ENCODE measurements around the gene WWOX.

WWOX gene

GRCh38 chr16:79066561-79066960 is 967.1 kb downstream of the WWOX start:
- DNase-seq (ENCODE audit: extremely low read depth in 1 of 2, low read depth in 1 of 2): no peak

DNA sequence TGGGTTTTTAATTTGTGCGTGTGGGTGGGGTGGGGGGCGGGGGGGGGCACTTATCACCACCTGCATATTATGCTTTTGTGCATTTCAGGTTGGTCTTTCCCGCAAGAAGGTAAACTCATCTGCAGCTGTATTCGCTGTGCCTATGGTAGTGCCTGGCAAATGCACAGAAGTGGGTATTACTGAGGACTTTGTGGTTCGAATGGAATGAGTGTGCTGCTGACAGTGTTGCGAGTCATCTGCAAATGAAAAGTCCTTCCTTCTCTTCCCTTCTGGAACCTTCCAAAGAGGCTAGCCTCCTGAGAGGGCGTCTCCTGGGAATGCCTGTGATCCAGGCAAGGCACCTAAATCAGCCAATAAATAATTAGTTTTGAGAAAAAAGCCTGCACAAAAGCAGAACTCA is 968.1 kb downstream of the WWOX start:
- no peak for DNase-seq (ENCODE audit: extremely low read depth in 1 of 2, low read depth in 1 of 2)

GRCh38 chr16:79069121-79069520 is 969.7 kb downstream of the WWOX start:
- DNase-seq (ENCODE audit: extremely low read depth in 1 of 2, low read depth in 1 of 2): no peak

DNA sequence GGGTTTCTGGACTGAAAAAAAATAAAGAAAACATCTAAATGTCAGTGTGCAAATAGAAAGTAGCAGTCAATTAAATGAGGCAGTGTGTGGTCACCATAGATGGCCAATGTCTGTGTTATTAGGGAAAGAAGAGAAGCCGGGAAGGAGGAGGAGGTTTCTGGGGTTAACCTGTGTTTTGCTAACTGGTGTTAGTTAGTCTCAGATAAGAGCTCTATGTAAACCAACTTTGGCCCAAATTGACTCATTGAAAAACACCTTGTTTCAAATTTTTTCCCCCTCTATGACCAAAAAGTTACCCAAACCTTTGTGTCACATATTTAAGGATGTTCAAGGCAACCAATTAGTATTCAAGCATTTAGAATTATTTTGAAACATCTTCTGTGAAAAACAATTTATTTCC is 970.2 kb downstream of the WWOX start:
- DNase-seq (ENCODE audit: extremely low read depth in 1 of 2, low read depth in 1 of 2): no peak

DNA sequence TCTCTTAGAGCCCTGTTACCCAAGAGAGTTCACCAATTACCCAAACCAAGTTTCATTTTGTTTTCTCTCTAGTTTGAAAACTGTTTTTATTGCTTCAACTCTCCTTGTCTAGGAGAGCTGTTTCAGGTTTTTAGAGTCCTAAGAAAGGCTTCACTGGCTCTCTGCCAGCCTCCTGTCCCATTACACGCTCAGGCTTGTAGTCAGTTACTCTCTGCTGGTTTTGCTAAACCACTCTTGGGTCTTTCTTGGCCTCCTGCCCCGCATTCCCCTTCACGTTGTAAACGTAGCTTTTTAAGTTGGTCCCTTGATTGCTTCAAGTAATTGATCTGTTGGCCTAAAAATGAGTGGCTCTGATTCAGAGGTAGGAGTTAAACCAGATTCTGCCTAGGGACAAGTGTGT is 972.0 kb downstream of the WWOX start:
- DNase-seq (ENCODE audit: extremely low read depth in 1 of 2, low read depth in 1 of 2): no peak

DNA sequence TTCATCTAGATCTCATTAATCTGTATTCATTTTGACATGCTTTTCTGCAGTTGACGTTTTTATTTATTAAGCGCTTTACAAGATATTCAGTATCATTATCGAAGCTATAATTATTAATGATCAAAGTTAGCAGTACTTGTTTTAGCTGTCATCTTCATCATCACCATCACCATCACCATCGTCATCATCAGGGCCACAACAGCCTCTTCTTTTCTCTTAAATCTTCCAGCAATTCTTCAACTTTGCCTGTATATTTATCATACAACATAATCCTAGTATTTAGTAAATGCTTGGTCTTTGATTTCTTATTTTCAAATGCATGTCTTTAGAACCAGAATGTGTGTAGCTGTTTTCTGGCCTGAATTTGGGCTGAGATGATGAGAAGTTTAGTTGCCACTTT is 973.1 kb downstream of the WWOX start:
- no peak for DNase-seq (ENCODE audit: extremely low read depth in 1 of 2, low read depth in 1 of 2)

DNA sequence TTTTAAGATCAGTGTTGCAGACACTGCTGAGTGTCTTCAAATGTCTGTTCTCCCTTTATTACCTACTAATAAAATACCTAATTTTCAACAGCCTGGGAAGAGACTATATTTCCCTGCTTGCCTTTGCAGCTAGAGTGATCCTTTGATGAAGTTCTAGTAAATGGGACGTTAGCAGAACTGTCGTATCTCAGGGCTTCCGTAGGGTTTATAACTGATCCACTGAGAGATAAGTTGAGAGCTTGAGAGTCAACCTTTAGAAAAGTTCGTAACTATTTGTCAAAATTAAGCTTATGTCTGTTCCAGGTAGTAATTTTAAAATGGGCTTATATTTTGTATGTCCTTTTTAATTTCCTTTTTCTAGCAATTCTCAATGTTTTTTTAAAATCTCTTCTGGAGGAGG is 974.1 kb downstream of the WWOX start:
- no peak for DNase-seq (ENCODE audit: extremely low read depth in 1 of 2, low read depth in 1 of 2)

DNA sequence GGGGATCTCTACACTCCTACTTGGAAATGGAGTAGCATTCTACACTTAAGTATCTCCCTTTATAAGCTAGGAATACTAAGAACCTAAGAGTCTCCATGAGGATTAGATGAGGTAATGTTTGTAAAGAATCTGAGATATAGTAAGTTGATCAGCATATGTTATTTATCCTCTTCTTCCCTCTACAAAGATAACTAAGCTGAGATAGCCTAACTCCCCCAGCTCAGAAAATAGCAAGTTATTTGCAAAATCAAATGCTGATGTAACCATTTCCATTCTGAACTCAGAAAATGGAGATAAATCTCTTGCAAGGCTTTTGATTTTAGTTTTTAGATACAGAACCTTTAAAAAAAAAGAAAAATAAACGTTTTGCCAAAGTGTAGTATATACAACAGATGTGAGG is 975.1 kb downstream of the WWOX start:
- no peak for DNase-seq (ENCODE audit: extremely low read depth in 1 of 2, low read depth in 1 of 2)

GRCh38 chr16:79074951-79075350 is 975.5 kb downstream of the WWOX start:
- DNase-seq (ENCODE audit: extremely low read depth in 1 of 2, low read depth in 1 of 2): no peak

GRCh38 chr16:79076047-79076767 is 976.8 kb downstream of the WWOX start:
- DNase-seq (ENCODE audit: extremely low read depth in 1 of 2, low read depth in 1 of 2): peak; percentile 34 to 68

DNA sequence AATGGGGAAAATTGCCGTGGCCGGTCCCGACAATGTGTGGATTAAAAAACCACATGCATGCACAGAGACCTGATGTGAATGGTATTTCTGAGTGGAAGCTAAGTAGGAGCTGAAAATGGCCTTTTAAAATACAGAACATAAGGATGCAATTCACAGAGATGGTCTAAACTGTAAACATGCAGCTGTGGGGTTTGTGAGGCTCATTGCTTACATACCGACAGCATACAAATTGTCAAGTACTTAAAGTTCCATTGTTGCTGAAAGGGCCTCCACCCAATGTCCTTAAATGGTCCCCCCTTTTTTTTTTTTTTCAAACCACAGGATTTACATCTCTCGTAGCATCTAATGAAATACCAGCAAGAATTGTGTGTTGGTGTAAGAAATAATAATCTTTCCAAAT is 977.9 kb downstream of the WWOX start:
- no peak for DNase-seq (ENCODE audit: extremely low read depth in 1 of 2, low read depth in 1 of 2)

- no peak for DNase-seq (ENCODE audit: extremely low read depth in 1 of 2, low read depth in 1 of 2)
Measured at GRCh38 chr16:79079656-79080420, 980.4 kb downstream of the WWOX start.

DNA sequence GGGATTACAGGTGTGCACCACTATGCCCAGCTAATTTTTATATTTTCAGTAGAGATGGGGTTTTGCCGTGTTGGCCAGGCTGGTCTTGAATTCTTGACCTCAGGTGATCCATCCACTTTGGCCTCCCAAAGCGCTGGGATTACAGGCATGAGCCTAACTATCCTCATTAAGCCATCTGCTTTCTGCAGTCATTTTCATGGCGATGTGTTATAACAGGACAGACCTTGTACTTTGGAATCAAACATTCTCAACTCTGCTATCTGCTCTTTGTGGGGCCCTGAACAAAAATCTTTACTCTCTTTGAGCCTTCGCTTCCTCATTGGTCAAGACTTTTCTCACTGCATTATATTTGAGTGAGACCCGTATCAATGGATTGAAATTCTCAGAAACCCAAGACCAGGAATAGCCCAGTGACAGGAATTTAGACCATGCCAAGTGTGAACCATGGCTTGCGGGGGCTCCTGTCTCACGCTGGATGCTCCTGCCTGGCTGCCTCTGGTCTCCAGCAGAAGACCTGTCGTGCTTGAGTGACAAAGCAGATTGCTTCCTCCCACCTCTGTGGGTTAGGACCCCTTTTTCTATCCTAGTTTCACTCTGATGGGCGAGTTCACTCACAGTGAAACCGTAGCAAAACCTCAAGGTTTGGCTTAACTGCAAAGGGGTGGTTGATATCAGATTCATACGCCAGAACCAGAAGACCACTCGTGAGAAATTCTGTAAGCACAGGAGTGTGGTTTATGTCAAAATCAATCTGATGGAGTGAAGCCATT is 982.0 kb downstream of the WWOX start:
- peak in 1 of 2 donors; percentile 57 for DNase-seq (ENCODE audit: extremely low read depth in 1 of 2, low read depth in 1 of 2)

DNA sequence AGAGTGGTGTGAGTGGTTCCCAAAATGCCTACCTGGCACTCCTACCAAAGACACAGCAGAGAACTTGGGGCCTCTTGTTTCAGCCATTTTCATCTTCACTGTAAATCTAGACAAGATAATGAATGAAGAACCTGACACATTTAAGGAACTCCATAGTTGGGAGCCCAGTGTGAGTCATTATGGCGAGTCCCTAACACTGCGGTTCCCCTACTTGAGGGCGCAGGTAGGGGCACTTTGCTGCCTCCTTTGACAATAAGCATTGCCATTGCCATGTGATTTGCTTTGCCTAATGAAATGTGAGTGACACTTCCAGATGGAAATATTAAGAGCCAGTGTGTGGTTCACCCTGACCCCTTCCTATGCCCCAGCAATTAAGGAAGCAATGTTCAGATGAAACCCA is 983.5 kb downstream of the WWOX start:
- no peak for DNase-seq (ENCODE audit: extremely low read depth in 1 of 2, low read depth in 1 of 2)

- peak in 1 of 2 donors; percentile 25 for DNase-seq (ENCODE audit: extremely low read depth in 1 of 2, low read depth in 1 of 2)
Measured at GRCh38 chr16:79083508-79084299, 984.2 kb downstream of the WWOX start.

DNA sequence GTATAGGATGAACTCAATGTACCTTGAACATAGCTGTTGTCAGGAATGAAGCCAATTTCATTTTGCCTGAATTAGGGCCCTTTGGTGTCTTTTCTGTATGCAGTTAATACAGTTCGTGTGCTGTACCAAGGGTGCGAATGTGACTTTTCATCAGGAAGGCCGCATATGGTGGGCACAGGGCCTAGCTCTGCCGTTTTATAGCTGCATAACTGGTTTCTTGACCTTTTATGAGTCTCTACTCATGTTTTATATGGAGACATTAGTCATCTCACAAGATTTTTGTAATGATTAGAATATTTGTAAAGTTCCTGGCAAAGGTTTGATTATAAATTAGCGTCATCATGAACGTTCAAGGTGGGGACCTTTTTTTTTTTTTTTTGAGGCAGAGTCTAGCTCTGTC is 989.5 kb downstream of the WWOX start:
- DNase-seq (ENCODE audit: extremely low read depth in 1 of 2, low read depth in 1 of 2): no peak

- peak; percentile 48 to 64 for DNase-seq (ENCODE audit: extremely low read depth in 1 of 2, low read depth in 1 of 2)
Measured at GRCh38 chr16:79089735-79090284, 990.4 kb downstream of the WWOX start.

GRCh38 chr16:79090966-79091365 is 991.5 kb downstream of the WWOX start:
- no peak for DNase-seq (ENCODE audit: extremely low read depth in 1 of 2, low read depth in 1 of 2)

- no peak for DNase-seq (ENCODE audit: extremely low read depth in 1 of 2, low read depth in 1 of 2)
Measured at GRCh38 chr16:79092846-79093245, 993.4 kb downstream of the WWOX start.

DNA sequence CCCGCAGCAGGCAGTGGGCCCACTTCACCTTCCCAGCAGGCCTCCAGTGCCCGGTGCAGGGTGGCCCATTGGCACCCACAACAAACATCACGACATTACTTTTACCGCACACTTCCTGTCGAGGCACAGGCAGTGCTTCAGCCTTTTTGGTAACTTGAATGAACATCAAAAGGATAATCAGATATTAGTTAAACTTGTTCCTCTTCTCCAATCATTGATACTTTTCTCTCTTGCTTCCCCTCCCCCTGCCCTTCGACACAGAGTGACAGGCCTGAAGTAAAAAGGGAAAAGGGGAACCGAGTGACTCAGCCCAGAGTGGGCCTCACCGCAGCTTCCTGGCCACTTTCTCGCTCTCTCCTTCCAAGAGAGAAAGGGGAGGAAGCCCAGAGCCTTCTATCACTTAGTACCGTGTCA is 994.1 kb downstream of the WWOX start:
- DNase-seq (ENCODE audit: extremely low read depth in 1 of 2, low read depth in 1 of 2): peak; percentile 33 to 41

DNA sequence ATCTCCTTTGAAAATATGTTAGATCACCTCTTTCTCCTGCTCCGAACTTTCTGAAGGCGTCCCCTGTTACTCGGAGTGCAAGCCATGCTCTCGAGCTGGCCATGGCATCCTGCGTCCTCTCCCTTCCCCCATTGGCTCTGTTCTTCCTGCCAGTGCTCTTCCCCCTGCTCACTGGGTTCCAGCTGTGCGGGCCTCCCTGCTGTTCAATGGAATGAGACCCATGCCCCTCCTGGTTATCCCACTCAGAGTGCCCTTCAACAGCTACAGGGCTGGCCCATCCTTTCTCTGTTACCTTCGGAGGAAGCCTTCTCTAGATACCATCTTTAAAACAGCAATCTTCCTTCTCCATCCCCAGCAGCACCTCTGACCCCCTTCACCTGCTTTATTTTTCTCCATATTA is 996.8 kb downstream of the WWOX start:
- DNase-seq (ENCODE audit: extremely low read depth in 1 of 2, low read depth in 1 of 2): no peak

All from stimulated activated CD8-positive, alpha-beta memory T cell treated with anti-CD3 and anti-CD28 coated beads, Interleukin-7, amount 100 ng/mL, for 48 hours (primary cell).